NCI-H526 treated with DMSO at 0.1 percent for 48 hours (cell line): ENCODE data around the gene CCSER1.

ENCODE experiments used
- DNase-seq: peaks from one replicate; lab custom pipeline; 2025; lab: John Stamatoyannopoulos, UW

The CCSER1 gene

GRCh38 chr4:90127223-90127705, at the start of gene CCSER1:
TSS of gene CCSER1 (plus strand) at chr4:90127394.
- DNase-seq: peak; percentile 71

GRCh38 chr4:90078440-90078839, 48.8 kb upstream of the CCSER1 start:
- no peak for DNase-seq

GRCh38 chr4:90080116-90080515, 47.1 kb upstream of the CCSER1 start:
- DNase-seq: no peak

GRCh38 chr4:90081432-90082144, 45.6 kb upstream of the CCSER1 start:
- DNase-seq: peak; percentile 84

- DNase-seq: no peak
Observed at GRCh38 chr4:90082449-90082848, 44.7 kb upstream of the CCSER1 start.

- no peak for DNase-seq
Observed at GRCh38 chr4:90084277-90084966, 42.8 kb upstream of the CCSER1 start.

- DNase-seq: no peak
Observed at GRCh38 chr4:90084967-90085295, 42.3 kb upstream of the CCSER1 start.

GRCh38 chr4:90093526-90093925, 33.7 kb upstream of the CCSER1 start:
- DNase-seq: peak; percentile 10

- no peak for DNase-seq
Observed at GRCh38 chr4:90095000-90095399, 32.2 kb upstream of the CCSER1 start.

- no peak for DNase-seq
Observed at GRCh38 chr4:90099812-90100211, 27.4 kb upstream of the CCSER1 start.

GRCh38 chr4:90103991-90104390, 23.2 kb upstream of the CCSER1 start:
- no peak for DNase-seq

GRCh38 chr4:90105274-90105673, 21.9 kb upstream of the CCSER1 start:
- DNase-seq: no peak

- no peak for DNase-seq
Observed at GRCh38 chr4:90112715-90113114, 14.5 kb upstream of the CCSER1 start.

GRCh38 chr4:90113881-90114457, 13.2 kb upstream of the CCSER1 start:
- no peak for DNase-seq

- DNase-seq: no peak
Observed at GRCh38 chr4:90118527-90119195, 8.5 kb upstream of the CCSER1 start.

- DNase-seq: no peak
Observed at GRCh38 chr4:90120037-90120436, 7.2 kb upstream of the CCSER1 start.

- DNase-seq: no peak
Observed at GRCh38 chr4:90120815-90121214, 6.4 kb upstream of the CCSER1 start.

GRCh38 chr4:90121676-90122354, 5.4 kb upstream of the CCSER1 start:
- no peak for DNase-seq

GRCh38 chr4:90122355-90122748, 4.8 kb upstream of the CCSER1 start:
- no peak for DNase-seq

- no peak for DNase-seq
Observed at GRCh38 chr4:90124276-90124675, 2.9 kb upstream of the CCSER1 start.

GRCh38 chr4:90126805-90127204, 389 bp upstream of the CCSER1 start:
- no peak for DNase-seq

- no peak for DNase-seq
Observed at GRCh38 chr4:90127706-90128345, 632 bp downstream of the CCSER1 start.
